DND-41 (cell line): ENCODE measurements around the gene GLUD1.
"Not testable (repeated sequence)": the region's sequence is repeated elsewhere in the genome, so short reads cannot be mapped to it uniquely, and the experiment has no call there.

Source experiments
- ATAC-seq: fragments of 200-7000 bp; cut with Tn5 transposase; 3 replicates; pipeline ENCODE4 v1.9.1; 2021; ENCODE audit warnings: low read depth; ENCODE audit not compliant: insufficient read depth
- DNase-seq: peaks from one replicate; pipeline ENCODE4 v3.0.0-alpha.2; 2020
- H2AFZ ChIP-seq: 2 replicates; pipeline ENCODE4 v1.6.0; 2012; ENCODE audit warnings: low read depth, low read length
- H3K27ac ChIP-seq: 2 replicates; pipeline ENCODE4 v1.5.1; 2012; ENCODE audit warnings: low read length, inconsistent platforms
- H3K27me3 ChIP-seq: fragments of 200-600 bp; sonication (generic); 2 replicates; pipeline ENCODE4 v1.6.0; 2012; ENCODE audit warnings: low read length, mild to moderate bottlenecking, inconsistent platforms; ENCODE audit not compliant: insufficient read depth, poor library complexity
- H3K36me3 ChIP-seq: 2 replicates; pipeline ENCODE4 v1.5.1; 2012; ENCODE audit warnings: low read length, inconsistent platforms; ENCODE audit not compliant: insufficient read depth
- H3K4me1 ChIP-seq: 2 replicates; pipeline ENCODE4 v1.5.1; 2012; ENCODE audit warnings: mild to moderate bottlenecking, low read length; ENCODE audit not compliant: insufficient read depth
- H3K4me2 ChIP-seq: 2 replicates; pipeline ENCODE4 v1.6.0; 2012; ENCODE audit warnings: mild to moderate bottlenecking, moderate library complexity, low read length, inconsistent platforms; ENCODE audit not compliant: insufficient read depth
- H3K4me3 ChIP-seq, 2 experiments: fragments of 200-600 bp in 1 of 2; shearing (Covaris generic) in 1 of 2; 2 replicates each; pipeline ENCODE4 v1.5.1; 2012 to 2016; ENCODE audit warnings: inconsistent platforms in 2 of 2, low read length in 2 of 2, mild to moderate bottlenecking in 2 of 2, low read depth in 1 of 2, moderate library complexity in 1 of 2
- H3K79me2 ChIP-seq: 2 replicates; pipeline ENCODE4 v1.6.0; 2012; ENCODE audit warnings: low read length, inconsistent platforms; ENCODE audit not compliant: insufficient read depth
- H3K9ac ChIP-seq: 2 replicates; pipeline ENCODE4 v1.6.0; 2012; ENCODE audit warnings: low read depth, mild to moderate bottlenecking, inconsistent platforms, low read length, moderate library complexity
- H3K9me3 ChIP-seq: 2 replicates; pipeline ENCODE4 v1.5.1; 2012; ENCODE audit warnings: low read length, moderate library complexity, mild to moderate bottlenecking, inconsistent platforms; ENCODE audit not compliant: insufficient read depth, severe bottlenecking
- H4K20me1 ChIP-seq: 2 replicates; pipeline ENCODE4 v1.6.0; 2012; ENCODE audit warnings: low read length; ENCODE audit not compliant: insufficient read depth
- CTCF ChIP-seq: IDR thresholded peaks from 2 replicates; pipeline ENCODE4 v1.5.1; 2012; ENCODE audit warnings: borderline replicate concordance, low read length, moderate library complexity, mild to moderate bottlenecking; ENCODE audit not compliant: poor library complexity, severe bottlenecking; ENCODE audit errors: extremely low read depth
- EZH2 ChIP-seq: IDR thresholded peaks from 3 replicates; pipeline ENCODE4 v1.6.1; 2012; ENCODE audit warnings: borderline replicate concordance, low read depth, mild to moderate bottlenecking, moderate library complexity, low read length, inconsistent platforms; ENCODE audit not compliant: severe bottlenecking

GLUD1 gene

GRCh38 chr10:87045434-87045938, 49.2 kb downstream of the GLUD1 start:
- no peak overlapping the region for H3K4me3 ChIP-seq
- no peaks in the 10 kb centered on the region for H3K4me1 ChIP-seq
- H4K20me1 ChIP-seq = no peaks in the 10 kb centered on the region
- no peak for TF ChIP-seq CTCF
- no peak for TF ChIP-seq EZH2
- H3K27ac ChIP-seq = no peak overlapping the region
- H3K4me2 ChIP-seq = no peak overlapping the region
- H3K27me3 ChIP-seq = no peaks in the 10 kb centered on the region
- DNase-seq (no peak), ATAC-seq (no peak)
- H2AFZ ChIP-seq = no peak overlapping the region
- peaks cover 31% of the 10 kb centered on the region for H3K36me3 ChIP-seq
- no peak overlapping the region for H3K9ac ChIP-seq
- H3K79me2 ChIP-seq = no peaks in the 10 kb centered on the region
- no peaks in the 10 kb centered on the region for H3K9me3 ChIP-seq

GRCh38 chr10:87043579-87043978, 51.1 kb downstream of the GLUD1 start:
- H3K27ac ChIP-seq, H3K4me2 ChIP-seq, H3K9me3 ChIP-seq, ATAC-seq, DNase-seq, H3K79me2 ChIP-seq, H4K20me1 ChIP-seq, H3K4me1 ChIP-seq, H3K9ac ChIP-seq, H3K4me3 ChIP-seq, H2AFZ ChIP-seq, H3K27me3 ChIP-seq: not testable (repeated sequence)
- peaks cover 15% of the 10 kb centered on the region for H3K36me3 ChIP-seq

GRCh38 chr10:87038786-87039185, 55.9 kb downstream of the GLUD1 start:
- Histone ChIP-seq H3K27ac (no peak overlapping the region), H3K27me3 (no peaks in the 10 kb centered on the region), H3K4me1 (no peaks in the 10 kb centered on the region), H3K9me3 (no peaks in the 10 kb centered on the region), H3K4me2 (no peak overlapping the region), H3K4me3 (no peak overlapping the region), H3K9ac (no peak overlapping the region), H2AFZ (no peak overlapping the region), H4K20me1 (no peaks in the 10 kb centered on the region), H3K79me2 (no peaks in the 10 kb centered on the region), H3K36me3 (no peaks in the 10 kb centered on the region)
- no peak for TF ChIP-seq EZH2
- no peak for ATAC-seq
- DNase-seq = no peak

GRCh38 chr10:87038286-87038717, 56.3 kb downstream of the GLUD1 start:
- Histone ChIP-seq H3K79me2 (no peaks in the 10 kb centered on the region), H3K4me2 (no peak overlapping the region), H3K9ac (no peak overlapping the region), H3K9me3 (no peaks in the 10 kb centered on the region), H3K4me3 (no peak overlapping the region), H3K36me3 (no peaks in the 10 kb centered on the region), H3K27ac (no peak overlapping the region), H3K4me1 (no peaks in the 10 kb centered on the region), H2AFZ (no peak overlapping the region), H4K20me1 (no peaks in the 10 kb centered on the region), H3K27me3 (no peaks in the 10 kb centered on the region)
- DNase-seq (peak; percentile 31), ATAC-seq (peak; percentile 78)
- TF ChIP-seq EZH2 (no peak), CTCF (no peak)
